Measurements from ENCODE around the gene GNPTAB. TPM values are rescaled to one million over a fixed set of nuclear protein-coding genes. Genes with fewer than 3 reads are reported as not detected.

GNPTAB gene
- total RNA-seq, 1 experiment from 2014 or later, result 25.4 TPM

- TF ChIP-seq CBFB (CRISPR knock-in tag; IDR thresholded peaks at IDR 0.05; ENCODE audit: low read depth), result no peak
- no peak for TF ChIP-seq ZBTB21 (CRISPR knock-in tag; IDR thresholded peaks at IDR 0.05; ENCODE audit: borderline replicate concordance)
- TF ChIP-seq PREB (CRISPR knock-in tag; IDR thresholded peaks at IDR 0.05; ENCODE audit: borderline replicate concordance), result no peak
- no peak for TF ChIP-seq ZNF317 (CRISPR knock-in tag; IDR thresholded peaks at IDR 0.05; ENCODE audit: borderline replicate concordance, low read depth)
- TF ChIP-seq PRRX2 (CRISPR knock-in tag; IDR thresholded peaks at IDR 0.05), result no peak
- no peak for TF ChIP-seq AFF4 (CRISPR knock-in tag; IDR thresholded peaks at IDR 0.05; ENCODE audit: borderline replicate concordance)
- no peak for TF ChIP-seq HMGA2 (CRISPR knock-in tag; IDR thresholded peaks at IDR 0.05)
- no peak for TF ChIP-seq ZMAT4 (CRISPR knock-in tag; IDR thresholded peaks at IDR 0.05)
- no peak for TF ChIP-seq MAX (CRISPR knock-in tag; IDR thresholded peaks at IDR 0.05)
- no peak for TF ChIP-seq ZNF416 (CRISPR knock-in tag; IDR thresholded peaks at IDR 0.05)
Measured at GRCh38 chr12:101803978-101804377, 26.8 kb downstream of the GNPTAB start (continued).

GRCh38 chr12:101802486-101802885, 28.3 kb downstream of the GNPTAB start:
- no peak for TF ChIP-seq ZNF138 (CRISPR knock-in tag; conservative IDR thresholded peaks at IDR 0.05)
- ChIA-PET CTCF (no interaction called here), POLR2A (no interaction called here)
- Mint-ChIP-seq H3K9me3 (no peaks in the 10 kb centered on the region), H3K36me3 (no peaks in the 10 kb centered on the region), H3K27ac (no peak overlapping the region), H3K4me1 (peaks cover 9% of the 10 kb centered on the region), H3K4me3 (no peak overlapping the region), H3K27me3 (ENCODE audit: low read depth) (no peaks in the 10 kb centered on the region)
- DNase-seq (ENCODE audit: low spot score) (no peak), ATAC-seq (no peak)

- no peaks in the 10 kb centered on the region for H3K4me1 Mint-ChIP-seq
- ChIA-PET POLR2A (no interaction called here), CTCF (no interaction called here)
- no peaks in the 10 kb centered on the region for H3K27me3 Mint-ChIP-seq (ENCODE audit: low read depth)
- no peaks in the 10 kb centered on the region for H3K36me3 Mint-ChIP-seq
- no peak overlapping the region for H3K27ac Mint-ChIP-seq
- no peaks in the 10 kb centered on the region for H3K9me3 Mint-ChIP-seq
- no peak overlapping the region for H3K4me3 Mint-ChIP-seq
- DNase-seq (ENCODE audit: low spot score) (no peak), ATAC-seq (no peak)
- no peak for TF ChIP-seq PRDM15 (CRISPR knock-in tag; IDR thresholded peaks at IDR 0.05)
- TF ChIP-seq ZNF425 (CRISPR knock-in tag; conservative IDR thresholded peaks at IDR 0.05), result no peak
- TF ChIP-seq HMGXB4 (CRISPR knock-in tag; IDR thresholded peaks at IDR 0.05), result no peak
- no peak for TF ChIP-seq ATF2 (CRISPR knock-in tag; IDR thresholded peaks at IDR 0.05; ENCODE audit: borderline replicate concordance, low read depth)
- no peak for TF ChIP-seq ZSCAN18 (CRISPR knock-in tag; IDR thresholded peaks at IDR 0.05)
Measured at GRCh38 chr12:101799774-101800173, 31.0 kb downstream of the GNPTAB start.

Data from WTC11 (cell line).